Lower leg skin (tissue), 4 donors: ENCODE measurements around the gene RGS12. TPM values are rescaled to one million over a fixed set of nuclear protein-coding genes. Genes with fewer than 3 reads are reported as not detected.

Source experiments
- DNase-seq, 2 donors: peaks; one replicate each; pipeline ENCODE4 v3.0.0-alpha.2; 2019; ENCODE audit warnings: low spot score in 2 of 2
- H3K4me3 ChIP-seq: fragments of 200-600 bp; sonication (generic); 2 replicates; pipeline ENCODE4 v1.5.1; 2017; ENCODE audit warnings: mild to moderate bottlenecking, low read depth; ENCODE audit not compliant: poor library complexity, severe bottlenecking
- CTCF ChIP-seq, 3 donors: fragments of 450-650 bp; IDR thresholded peaks; one replicate each; pipeline ENCODE4 v1.5.1; 2016; ENCODE audit warnings: antibody characterized with exemption in 3 of 3, mild to moderate bottlenecking in 3 of 3, moderate library complexity in 2 of 3
- POLR2A ChIP-seq, 2 donors: fragments of 450-650 bp; IDR thresholded peaks; one replicate each; pipeline ENCODE4 v1.6.1; 2016 to 2017; ENCODE audit warnings: antibody characterized with exemption in 2 of 2, mild to moderate bottlenecking in 1 of 2, moderate library complexity in 1 of 2
- WGBS, 2 donors: methylation state at CpG; one replicate each; pipeline ENCODE4 v1.1.5; 2018; 5-methylcytosine and 5-hydroxymethylcytosine counted together
- intact Hi-C: fragments of 100-400 bp; cut with DNase I; formaldehyde crosslinking; loops from one replicate; pipeline ENCODE4 v1.15.0; 2023; ENCODE audit warnings: low total_unique reads
- total RNA-seq, 4 donors: library from RNA; depleted of rRNA; stranded (reverse); fragments of >200 nt; gene quantifications; one replicate each; pipeline ENCODE4 v1.1.0, GENCODE V29; 2016

Gene RGS12
- total RNA-seq, 4 donors from 2014 or later = 47.5 to 92.6 (median 80.6) TPM

GRCh38 chr4:3288571-3289094 is 4.2 kb upstream of the RGS12 start:
- H3K4me3 ChIP-seq = no peak overlapping the region
- DNase-seq = peak in 1 of 2 donors; percentile 86
- no peak for TF ChIP-seq POLR2A (IDR thresholded peaks at IDR 0.05)
- TF ChIP-seq CTCF (IDR thresholded peaks at IDR 0.05) = no peak
- intact Hi-C loops = no loop called here
- 66 to 82% methylated on average over 7 to 11 of the region's 11 CpGs for WGBS, 2 donors

GRCh38 chr4:3290476-3290875 is 2.3 kb upstream of the RGS12 start:
- intact Hi-C loops = no loop called here
- TF ChIP-seq POLR2A (IDR thresholded peaks at IDR 0.05) (no peak), CTCF (IDR thresholded peaks at IDR 0.05) (no peak)
- peak in 1 of 2 donors; percentile 74 for DNase-seq
- no peak overlapping the region for H3K4me3 ChIP-seq
- 66 to 72% methylated on average over 11 of the region's 11 CpGs for WGBS, 2 donors

GRCh38 chr4:3290889-3291321 is 1.9 kb upstream of the RGS12 start:
- DNase-seq = peak in 1 of 2 donors; percentile 80
- no peak for TF ChIP-seq POLR2A (IDR thresholded peaks at IDR 0.05)
- TF ChIP-seq CTCF (IDR thresholded peaks at IDR 0.05) = no peak
- intact Hi-C loops = no loop called here
- 85 to 89% methylated on average over 9 of the region's 9 CpGs for WGBS, 2 donors
- H3K4me3 ChIP-seq = no peak overlapping the region

- peak overlapping the region; percentile 51 for H3K4me3 ChIP-seq
- peak; percentile 49 to 91 for DNase-seq
- intact Hi-C loops = no loop called here
- TF ChIP-seq CTCF (IDR thresholded peaks at IDR 0.05) (no peak), POLR2A (IDR thresholded peaks at IDR 0.05) (no peak)
- WGBS, 2 donors = 23 to 34% methylated on average over 22 to 24 of the region's 24 CpGs
Observed at GRCh38 chr4:3291411-3291968, 1.3 kb upstream of the RGS12 start.

- DNase-seq = peak in 1 of 2 donors; percentile 92
Observed at GRCh38 chr4:3291969-3292570, 751 bp upstream of the RGS12 start.

More at GRCh38 chr4:3291969-3292570, 751 bp upstream of the RGS12 start:
- TF ChIP-seq POLR2A (IDR thresholded peaks at IDR 0.05) (no peak), CTCF (IDR thresholded peaks at IDR 0.05) (no peak)
- H3K4me3 ChIP-seq = peak overlapping the region; percentile 51
- 0 to 1% methylated on average over 50 to 55 of the region's 60 CpGs for WGBS, 2 donors
- intact Hi-C loops = no loop called here
